GM12892 (cell line): ENCODE results near the gene PMM2.

Experiments
- POLR2A ChIP-seq: IDR thresholded peaks from 2 replicates; pipeline ENCODE4 v1.6.1; 2011; ENCODE audit warnings: low read depth, low read length, control low read depth
- POLR2AphosphoS5 ChIP-seq: IDR thresholded peaks from 2 replicates; pipeline ENCODE4 v1.6.1; 2011; ENCODE audit warnings: low read depth, low read length, control low read depth
- TAF1 ChIP-seq: IDR thresholded peaks from 2 replicates; pipeline ENCODE4 v1.6.1; 2011; ENCODE audit warnings: low read depth, mild to moderate bottlenecking, control low read depth, low read length, borderline replicate concordance

- TF ChIP-seq POLR2AphosphoS5 (no peak), POLR2A (no peak), TAF1 (no peak)
Observed at GRCh38 chr16:8894736-8895334, 97.2 kb downstream of the PMM2 start.
